GM21723 (cell line): ENCODE measurements around the gene CCDC200.
"Not testable (repeated sequence)": the region's sequence is repeated elsewhere in the genome, so short reads cannot be mapped to it uniquely, and the experiment has no call there.

Experiments used
- ATAC-seq: cut with Tn5 transposase; IDR thresholded peaks from one replicate; pipeline ENCODE4 v1.9.1; 2021; ENCODE audit warnings: mild to moderate bottlenecking, moderate library complexity; ENCODE audit not compliant: unreplicated experiment

CCDC200 gene

GRCh38 chr17:43216762-43217613 is 11.4 kb downstream of the CCDC200 start:
- ATAC-seq: no peak

- ATAC-seq: no peak
Observed at GRCh38 chr17:43216369-43216761, 12.1 kb downstream of the CCDC200 start.

- no peak for ATAC-seq
Observed at GRCh38 chr17:43215341-43215740, 13.1 kb downstream of the CCDC200 start.

- ATAC-seq: no peak
Observed at GRCh38 chr17:43213545-43213944, 14.9 kb downstream of the CCDC200 start.

- ATAC-seq: no peak
Observed at GRCh38 chr17:43212641-43213490, 15.6 kb downstream of the CCDC200 start.

- peak; percentile 75 for ATAC-seq
Observed at GRCh38 chr17:43211480-43212402, 16.7 kb downstream of the CCDC200 start, which contains the start of gene TMEM106A. Gene TMEM106A, plus strand, starts transcription at chr17:43211875. Its CDS starts 1,167 bp downstream, at chr17:43213042.

- ATAC-seq: no peak
Observed at GRCh38 chr17:43211123-43211479, 17.3 kb downstream of the CCDC200 start.

GRCh38 chr17:43210576-43210975 is 17.8 kb downstream of the CCDC200 start:
- no peak for ATAC-seq

- ATAC-seq: not testable (repeated sequence)
Observed at GRCh38 chr17:43203013-43203412, 25.4 kb downstream of the CCDC200 start.

- ATAC-seq: no peak
Observed at GRCh38 chr17:43200127-43200526, 28.3 kb downstream of the CCDC200 start.

- ATAC-seq: no peak
Observed at GRCh38 chr17:43199633-43200032, 28.8 kb downstream of the CCDC200 start.

- no peak for ATAC-seq
Observed at GRCh38 chr17:43193251-43193650, 35.2 kb downstream of the CCDC200 start.

GRCh38 chr17:43186656-43187055 is 41.8 kb downstream of the CCDC200 start:
- not testable (repeated sequence) for ATAC-seq

- no peak for ATAC-seq
Observed at GRCh38 chr17:43183921-43184320, 44.5 kb downstream of the CCDC200 start.

- no peak for ATAC-seq
Observed at GRCh38 chr17:43176119-43176570, 52.3 kb downstream of the CCDC200 start.

- no peak for ATAC-seq
Observed at GRCh38 chr17:43175213-43176118, 53.0 kb downstream of the CCDC200 start.

- no peak for ATAC-seq
Observed at GRCh38 chr17:43171586-43172487, 56.6 kb downstream of the CCDC200 start.
